Erythroblast (primary cell): ENCODE data around the gene LIPT2.

Source experiments
- GATA1 ChIP-seq: IDR thresholded peaks from 2 replicates; pipeline ENCODE4 v1.6.1; 2011; ENCODE audit warnings: low read depth, mild to moderate bottlenecking, control low read depth, low read length, moderate library complexity
- POLR2A ChIP-seq: IDR thresholded peaks from 2 replicates; pipeline ENCODE4 v1.6.1; 2011; ENCODE audit warnings: mild to moderate bottlenecking, low read length

DNA sequence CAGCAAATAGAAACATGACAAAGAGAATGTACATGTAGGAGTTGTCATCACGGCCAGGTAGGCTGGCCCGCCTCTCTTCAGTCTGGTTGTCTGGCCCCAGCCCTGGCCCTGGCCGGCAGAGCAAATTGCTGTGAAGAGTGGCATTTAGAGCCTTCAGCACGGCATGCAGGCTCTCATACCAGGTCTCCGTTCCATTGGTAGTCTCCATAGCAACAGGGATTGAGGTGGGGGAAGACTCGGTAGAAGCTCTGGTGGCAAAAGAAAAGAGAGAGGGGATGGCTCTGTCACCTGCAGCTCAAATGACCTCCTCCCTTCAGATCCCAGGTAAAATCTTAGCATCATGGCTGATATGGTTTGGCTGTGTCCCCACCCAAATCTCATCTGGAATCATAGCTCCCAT lies 36.2 kb downstream of the LIPT2 start:
- TF ChIP-seq POLR2A (no peak), GATA1 (no peak)
